Measurements from ENCODE around the gene DPP9. TPM values are rescaled to one million over a fixed set of nuclear protein-coding genes. Genes with fewer than 3 reads are reported as not detected.

Gene DPP9
- total RNA-seq, 2 donors from 2014 or later = 67.9 to 73.8 TPM

- no peaks in the 10 kb centered on the region for H3K9me3 ChIP-seq
- no peaks in the 10 kb centered on the region for H3K27me3 ChIP-seq (replicated peaks; ENCODE audit: insufficient read depth)
- H3K36me3 ChIP-seq = no peaks in the 10 kb centered on the region
- no peak overlapping the region for H3K4me3 ChIP-seq
- ATAC-seq (ENCODE audit: insufficient number of reproducible peaks, low FRiP score, low read depth) (no peak), DNase-seq (ENCODE audit: low spot score) (no peak)
- TF ChIP-seq CTCF (IDR thresholded peaks at IDR 0.05) = no peak
- no peak overlapping the region for H3K27ac ChIP-seq
- peaks cover 0 to 10% of the 10 kb centered on the region in 2 donors for H3K4me1 ChIP-seq (ENCODE audit: control insufficient read depth in 1 of 2, low read depth in 2 of 2)
Measured at GRCh38 chr19:4763021-4763420, 39.4 kb upstream of the DPP9 start.

GRCh38 chr19:4760285-4760650 lies 36.6 kb upstream of the DPP9 start:
- DNase-seq (ENCODE audit: low spot score) = no peak
- no peaks in the 10 kb centered on the region for H3K27me3 ChIP-seq (replicated peaks; ENCODE audit: insufficient read depth)
- H3K27ac ChIP-seq = no peak overlapping the region
- peak overlapping the region; percentile 58 for H3K4me3 ChIP-seq
- H3K4me1 ChIP-seq (ENCODE audit: control insufficient read depth in 1 of 2, low read depth in 2 of 2) = peaks cover 0 to 10% of the 10 kb centered on the region in 2 donors
- no peak for ATAC-seq (ENCODE audit: insufficient number of reproducible peaks, low FRiP score, low read depth)
- H3K9me3 ChIP-seq = no peaks in the 10 kb centered on the region
- H3K36me3 ChIP-seq = no peaks in the 10 kb centered on the region
- TF ChIP-seq CTCF (IDR thresholded peaks at IDR 0.05) = no peak

- Histone ChIP-seq H3K4me1 (ENCODE audit: control insufficient read depth in 1 of 2, low read depth in 2 of 2) (peaks cover 0 to 10% of the 10 kb centered on the region in 2 donors), H3K4me3 (peak overlapping the region; percentile 58), H3K27me3 (replicated peaks; ENCODE audit: insufficient read depth) (no peaks in the 10 kb centered on the region), H3K27ac (no peak overlapping the region), H3K36me3 (no peaks in the 10 kb centered on the region), H3K9me3 (no peaks in the 10 kb centered on the region)
- no peak for TF ChIP-seq CTCF (IDR thresholded peaks at IDR 0.05)
- ATAC-seq (ENCODE audit: insufficient number of reproducible peaks, low FRiP score, low read depth) = peak; percentile 79
- DNase-seq (ENCODE audit: low spot score) = peak; percentile 16
Measured at GRCh38 chr19:4759388-4760284, 36.0 kb upstream of the DPP9 start.

GRCh38 chr19:4758659-4759058 lies 35.0 kb upstream of the DPP9 start:
- no peak overlapping the region for H3K27ac ChIP-seq
- TF ChIP-seq CTCF (IDR thresholded peaks at IDR 0.05) = no peak
- ATAC-seq (ENCODE audit: insufficient number of reproducible peaks, low FRiP score, low read depth) = no peak
- no peaks in the 10 kb centered on the region for H3K27me3 ChIP-seq (replicated peaks; ENCODE audit: insufficient read depth)
- no peak for DNase-seq (ENCODE audit: low spot score)
- no peak overlapping the region for H3K4me3 ChIP-seq
- H3K4me1 ChIP-seq (ENCODE audit: control insufficient read depth in 1 of 2, low read depth in 2 of 2) = peaks cover 0 to 10% of the 10 kb centered on the region in 2 donors
- no peaks in the 10 kb centered on the region for H3K9me3 ChIP-seq
- no peaks in the 10 kb centered on the region for H3K36me3 ChIP-seq

- Histone ChIP-seq H3K27me3 (replicated peaks; ENCODE audit: insufficient read depth) (no peaks in the 10 kb centered on the region), H3K36me3 (no peaks in the 10 kb centered on the region), H3K27ac (no peak overlapping the region), H3K4me3 (no peak overlapping the region), H3K4me1 (ENCODE audit: control insufficient read depth in 1 of 2, low read depth in 2 of 2) (peaks cover 0 to 10% of the 10 kb centered on the region in 2 donors), H3K9me3 (no peaks in the 10 kb centered on the region)
- no peak for DNase-seq (ENCODE audit: low spot score)
- no peak for TF ChIP-seq CTCF (IDR thresholded peaks at IDR 0.05)
- ATAC-seq (ENCODE audit: insufficient number of reproducible peaks, low FRiP score, low read depth) = no peak
Measured at GRCh38 chr19:4758082-4758481, 34.4 kb upstream of the DPP9 start.

All from thoracic aorta (tissue), 2 donors.